ENCODE results near the gene TRIO.

- TF ChIP-seq EZH2phosphoT487 (conservative IDR thresholded peaks at IDR 0.05; ENCODE audit: low read length): no peak
- TF ChIP-seq CTCF (IDR thresholded peaks at IDR 0.05; ENCODE audit: insufficient read depth, low read length, poor library complexity, severe bottlenecking): no peak
Observed at GRCh38 chr5:14382640-14383039, 239.5 kb downstream of the TRIO start.
